ENCODE measurements around the gene ITPRIPL1. TPM values are rescaled to one million over a fixed set of nuclear protein-coding genes. Genes with fewer than 3 reads are reported as not detected.

The ITPRIPL1 gene
- total RNA-seq, 2 donors from 2014 or later: 1.8 to 8.9 TPM

DNA sequence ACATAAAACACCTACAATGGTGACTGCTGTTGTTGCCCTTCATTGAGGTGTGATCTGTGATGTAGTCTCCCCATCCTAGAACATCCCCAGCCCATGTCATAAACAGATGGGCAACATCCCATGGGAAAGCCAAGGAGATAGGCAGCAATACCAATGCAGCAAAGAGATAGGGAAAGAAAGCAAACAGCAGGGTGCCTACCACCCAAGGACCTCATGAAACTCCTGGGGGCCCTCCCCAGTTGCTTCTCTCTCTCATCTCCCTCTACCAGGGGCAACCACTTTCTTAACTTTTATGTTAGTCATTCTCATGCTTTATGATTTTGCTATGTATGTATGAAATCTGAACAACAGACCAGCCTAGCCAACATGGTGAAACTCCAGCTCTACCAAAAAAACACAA lies 8.1 kb upstream of the ITPRIPL1 start:
- intact Hi-C loops (cut with DNase I): no loop called here
- no peaks in the 10 kb centered on the region for H3K27me3 ChIP-seq (replicated peaks; ENCODE audit: insufficient read depth)
- TF ChIP-seq POLR2AphosphoS5 (IDR thresholded peaks at IDR 0.05) (no peak), POLR2A (IDR thresholded peaks at IDR 0.05) (no peak)
- TF ChIP-seq, protein P1, sequence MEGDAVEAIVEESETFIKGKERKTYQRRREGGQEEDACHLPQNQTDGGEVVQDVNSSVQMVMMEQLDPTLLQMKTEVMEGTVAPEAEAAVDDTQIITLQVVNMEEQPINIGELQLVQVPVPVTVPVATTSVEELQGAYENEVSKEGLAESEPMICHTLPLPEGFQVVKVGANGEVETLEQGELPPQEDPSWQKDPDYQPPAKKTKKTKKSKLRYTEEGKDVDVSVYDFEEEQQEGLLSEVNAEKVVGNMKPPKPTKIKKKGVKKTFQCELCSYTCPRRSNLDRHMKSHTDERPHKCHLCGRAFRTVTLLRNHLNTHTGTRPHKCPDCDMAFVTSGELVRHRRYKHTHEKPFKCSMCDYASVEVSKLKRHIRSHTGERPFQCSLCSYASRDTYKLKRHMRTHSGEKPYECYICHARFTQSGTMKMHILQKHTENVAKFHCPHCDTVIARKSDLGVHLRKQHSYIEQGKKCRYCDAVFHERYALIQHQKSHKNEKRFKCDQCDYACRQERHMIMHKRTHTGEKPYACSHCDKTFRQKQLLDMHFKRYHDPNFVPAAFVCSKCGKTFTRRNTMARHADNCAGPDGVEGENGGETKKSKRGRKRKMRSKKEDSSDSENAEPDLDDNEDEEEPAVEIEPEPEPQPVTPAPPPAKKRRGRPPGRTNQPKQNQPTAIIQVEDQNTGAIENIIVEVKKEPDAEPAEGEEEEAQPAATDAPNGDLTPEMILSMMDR (IDR thresholded peaks at IDR 0.05): no peak

GRCh38 chr2:96317584-96317997 lies 7.5 kb upstream of the ITPRIPL1 start:
- no peaks in the 10 kb centered on the region for H3K27me3 ChIP-seq (replicated peaks; ENCODE audit: insufficient read depth)
- intact Hi-C loops (cut with DNase I): no loop called here

More for the DNA sequence above, 8.1 kb upstream of the ITPRIPL1 start:
- Histone ChIP-seq H3K9me3 (no peaks in the 10 kb centered on the region), H3K4me1 (replicated peaks) (peaks cover 3% of the 10 kb centered on the region), H3K36me3 (no peaks in the 10 kb centered on the region), H3K4me3 (no peak overlapping the region), H3K27ac (no peak overlapping the region)
- DNase-seq (ENCODE audit: low spot score): no peak

GRCh38 chr2:96318723-96319122 lies 6.4 kb upstream of the ITPRIPL1 start:
- Histone ChIP-seq H3K36me3 (no peaks in the 10 kb centered on the region), H3K27me3 (replicated peaks; ENCODE audit: insufficient read depth) (no peaks in the 10 kb centered on the region), H3K27ac (no peak overlapping the region), H3K4me1 (replicated peaks) (peaks cover 3% of the 10 kb centered on the region), H3K4me3 (no peak overlapping the region), H3K9me3 (no peaks in the 10 kb centered on the region)
- WGBS: 77% methylated on average over 4 of the region's 4 CpGs
- no peak for DNase-seq (ENCODE audit: low spot score)
- TF ChIP-seq, protein P1 (IDR thresholded peaks at IDR 0.05): no peak
- intact Hi-C loops (cut with DNase I): no loop called here

More at GRCh38 chr2:96317584-96317997, 7.5 kb upstream of the ITPRIPL1 start:
- Histone ChIP-seq H3K4me1 (replicated peaks) (peaks cover 3% of the 10 kb centered on the region), H3K27ac (no peak overlapping the region), H3K9me3 (no peaks in the 10 kb centered on the region), H3K4me3 (no peak overlapping the region), H3K36me3 (no peaks in the 10 kb centered on the region)
- no peak for DNase-seq (ENCODE audit: low spot score)
- WGBS: 94% methylated on average over 4 of the region's 4 CpGs
- TF ChIP-seq POLR2AphosphoS5 (IDR thresholded peaks at IDR 0.05) (no peak), POLR2A (IDR thresholded peaks at IDR 0.05) (no peak)
- TF ChIP-seq, protein P1 (IDR thresholded peaks at IDR 0.05): no peak

DNA sequence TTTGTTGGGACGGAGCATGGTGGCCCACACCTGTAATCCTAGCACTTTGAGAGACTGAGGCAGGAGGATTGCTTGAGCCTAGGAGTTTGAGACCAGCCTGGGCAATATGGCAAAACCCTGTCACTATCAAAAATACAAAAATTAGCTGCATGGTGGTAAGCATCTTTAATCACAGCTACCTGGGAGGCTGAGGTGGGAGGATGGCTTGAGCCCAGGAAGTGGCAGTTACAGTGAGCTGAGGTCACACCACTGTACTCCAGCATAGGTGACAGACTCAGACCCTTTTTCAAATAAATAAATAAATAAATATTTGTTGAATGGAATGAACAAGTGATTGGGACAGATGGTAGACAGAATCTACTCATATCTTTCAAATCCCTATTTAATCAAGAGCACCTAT lies 5.7 kb upstream of the ITPRIPL1 start:
- intact Hi-C loops (cut with DNase I): no loop called here
- H3K27ac ChIP-seq: no peak overlapping the region
- H3K4me3 ChIP-seq: no peak overlapping the region
- WGBS: 89% methylated on average over 1 of the region's 1 CpG
- peaks cover 3% of the 10 kb centered on the region for H3K4me1 ChIP-seq (replicated peaks)
- H3K36me3 ChIP-seq: no peaks in the 10 kb centered on the region
- H3K9me3 ChIP-seq: no peaks in the 10 kb centered on the region
- TF ChIP-seq POLR2A (IDR thresholded peaks at IDR 0.05): no peak
- TF ChIP-seq, protein P1 (IDR thresholded peaks at IDR 0.05): no peak
- TF ChIP-seq POLR2AphosphoS5 (IDR thresholded peaks at IDR 0.05): no peak
- no peaks in the 10 kb centered on the region for H3K27me3 ChIP-seq (replicated peaks; ENCODE audit: insufficient read depth)
- no peak for DNase-seq (ENCODE audit: low spot score)

DNA sequence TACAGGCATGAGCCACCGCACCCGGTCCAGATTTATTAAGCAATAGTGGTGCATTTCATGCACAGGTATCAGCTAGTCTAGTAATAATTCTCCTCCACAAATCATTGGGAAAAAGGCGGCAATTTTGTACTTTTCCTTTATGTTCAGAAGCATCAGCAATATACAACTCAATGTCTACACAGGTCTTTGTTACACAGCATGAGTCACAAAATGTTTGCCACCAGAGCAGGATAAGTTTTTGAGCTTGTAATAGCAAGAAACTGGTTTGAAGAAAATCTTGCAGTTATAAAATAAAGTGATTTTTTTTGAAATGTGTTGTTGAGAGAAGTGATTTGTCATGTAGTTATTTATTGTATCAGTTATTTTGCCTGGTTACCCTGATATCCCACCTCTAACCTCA lies 4.8 kb upstream of the ITPRIPL1 start:
- WGBS: 85% methylated on average over 3 of the region's 3 CpGs
- H3K9me3 ChIP-seq: no peaks in the 10 kb centered on the region
- H3K27ac ChIP-seq: no peak overlapping the region
- H3K27me3 ChIP-seq (replicated peaks; ENCODE audit: insufficient read depth): no peaks in the 10 kb centered on the region
- DNase-seq (ENCODE audit: low spot score): no peak
- TF ChIP-seq POLR2A (IDR thresholded peaks at IDR 0.05) (no peak), POLR2AphosphoS5 (IDR thresholded peaks at IDR 0.05) (no peak)
- TF ChIP-seq, protein P1 (IDR thresholded peaks at IDR 0.05): no peak
- H3K36me3 ChIP-seq: no peaks in the 10 kb centered on the region
- intact Hi-C loops (cut with DNase I): no loop called here
- H3K4me1 ChIP-seq (replicated peaks): peaks cover 3% of the 10 kb centered on the region
- H3K4me3 ChIP-seq: no peak overlapping the region
